Mesothelial cell of epicardium (in vitro differentiated cells): Measurements from ENCODE around the gene PXK. TPM values are rescaled to one million over a fixed set of nuclear protein-coding genes. Genes with fewer than 3 reads are reported as not detected.

Experiments used
- DNase-seq, 2 experiments: peaks; one replicate each; pipeline ENCODE4 v3.0.0; 2021; ENCODE audit warnings: low spot score in 2 of 2; ENCODE audit not compliant: unreplicated experiment in 2 of 2
- H3K27ac Mint-ChIP-seq: 2 replicates; pipeline ENCODE4 v1.8.0; 2021; ENCODE audit warnings: mixed read lengths
- H3K27me3 Mint-ChIP-seq: 2 replicates; pipeline ENCODE4 v1.8.0; 2021; ENCODE audit warnings: low read depth, mixed read lengths
- H3K36me3 Mint-ChIP-seq: 2 replicates; pipeline ENCODE4 v1.8.0; 2021; ENCODE audit warnings: mixed read lengths
- H3K4me1 Mint-ChIP-seq: 2 replicates; pipeline ENCODE4 v1.8.0; 2021; ENCODE audit warnings: mixed read lengths
- H3K4me3 Mint-ChIP-seq: 2 replicates; pipeline ENCODE4 v1.8.0; 2021; ENCODE audit warnings: mild to moderate bottlenecking, moderate library complexity, mixed read lengths
- H3K9me3 Mint-ChIP-seq: 2 replicates; pipeline ENCODE4 v1.8.0; 2021; ENCODE audit warnings: mixed read lengths
- CTCF ChIP-seq: fragments of 200-600 bp; sonication (generic); IDR thresholded peaks from one replicate; pipeline ENCODE4 v1.5.0; 2021; ENCODE audit warnings: antibody characterized with exemption; ENCODE audit not compliant: unreplicated experiment
- total RNA-seq: library from RNA; stranded (reverse); gene quantifications from 3 replicates; pipeline ENCODE4 v1.2.1, GENCODE V29; 2021

The PXK gene
- total RNA-seq, 1 donor from 2014 or later: 15.9 TPM

- H3K27ac Mint-ChIP-seq: no peak overlapping the region
- H3K27me3 Mint-ChIP-seq: no peaks in the 10 kb centered on the region
- peaks cover 15% of the 10 kb centered on the region for H3K9me3 Mint-ChIP-seq
- H3K36me3 Mint-ChIP-seq: peaks cover 4% of the 10 kb centered on the region
- no peak for DNase-seq
- no peak for TF ChIP-seq CTCF
- H3K4me3 Mint-ChIP-seq: no peak overlapping the region
- H3K4me1 Mint-ChIP-seq: no peaks in the 10 kb centered on the region
Observed at GRCh38 chr3:58370407-58370806, 37.7 kb downstream of the PXK start.

GRCh38 chr3:58371754-58372153, 39.1 kb downstream of the PXK start:
- Mint-ChIP-seq H3K9me3 (peaks cover 3% of the 10 kb centered on the region), H3K4me3 (no peak overlapping the region), H3K27ac (no peak overlapping the region), H3K36me3 (peaks cover 2% of the 10 kb centered on the region), H3K27me3 (no peaks in the 10 kb centered on the region), H3K4me1 (no peaks in the 10 kb centered on the region)
- DNase-seq: no peak
- TF ChIP-seq CTCF: no peak

GRCh38 chr3:58375254-58375653, 42.6 kb downstream of the PXK start:
- Mint-ChIP-seq H3K27me3 (no peaks in the 10 kb centered on the region), H3K9me3 (no peaks in the 10 kb centered on the region), H3K36me3 (no peaks in the 10 kb centered on the region), H3K4me1 (no peaks in the 10 kb centered on the region), H3K4me3 (no peak overlapping the region), H3K27ac (no peak overlapping the region)
- no peak for TF ChIP-seq CTCF
- no peak for DNase-seq

GRCh38 chr3:58377168-58377567, 44.5 kb downstream of the PXK start:
- no peaks in the 10 kb centered on the region for H3K9me3 Mint-ChIP-seq
- DNase-seq: no peak
- no peak for TF ChIP-seq CTCF
- H3K4me1 Mint-ChIP-seq: no peaks in the 10 kb centered on the region
- no peaks in the 10 kb centered on the region for H3K27me3 Mint-ChIP-seq
- H3K36me3 Mint-ChIP-seq: no peaks in the 10 kb centered on the region
- no peak overlapping the region for H3K4me3 Mint-ChIP-seq
- H3K27ac Mint-ChIP-seq: no peak overlapping the region

GRCh38 chr3:58377750-58378149, 45.1 kb downstream of the PXK start:
- Mint-ChIP-seq H3K27ac (no peak overlapping the region), H3K4me3 (no peak overlapping the region), H3K9me3 (no peaks in the 10 kb centered on the region), H3K36me3 (no peaks in the 10 kb centered on the region), H3K27me3 (no peaks in the 10 kb centered on the region), H3K4me1 (no peaks in the 10 kb centered on the region)
- no peak for TF ChIP-seq CTCF
- DNase-seq: no peak

GRCh38 chr3:58379351-58380073, 46.8 kb downstream of the PXK start:
- no peak for DNase-seq
- no peak overlapping the region for H3K4me3 Mint-ChIP-seq
- H3K36me3 Mint-ChIP-seq: no peaks in the 10 kb centered on the region
- H3K27ac Mint-ChIP-seq: no peak overlapping the region
- no peaks in the 10 kb centered on the region for H3K9me3 Mint-ChIP-seq
- H3K4me1 Mint-ChIP-seq: no peaks in the 10 kb centered on the region
- TF ChIP-seq CTCF: no peak
- H3K27me3 Mint-ChIP-seq: no peaks in the 10 kb centered on the region
